ENCODE data around the gene SP140L. TPM values are rescaled to one million over a fixed set of nuclear protein-coding genes. Genes with fewer than 3 reads are reported as not detected.

SP140L gene
- total RNA-seq, 3 donors from 2014 or later (not counting 1 experiment from before 2014, with no cell fraction given): 58.4 to 92.6 (median 73.4) TPM

DNA sequence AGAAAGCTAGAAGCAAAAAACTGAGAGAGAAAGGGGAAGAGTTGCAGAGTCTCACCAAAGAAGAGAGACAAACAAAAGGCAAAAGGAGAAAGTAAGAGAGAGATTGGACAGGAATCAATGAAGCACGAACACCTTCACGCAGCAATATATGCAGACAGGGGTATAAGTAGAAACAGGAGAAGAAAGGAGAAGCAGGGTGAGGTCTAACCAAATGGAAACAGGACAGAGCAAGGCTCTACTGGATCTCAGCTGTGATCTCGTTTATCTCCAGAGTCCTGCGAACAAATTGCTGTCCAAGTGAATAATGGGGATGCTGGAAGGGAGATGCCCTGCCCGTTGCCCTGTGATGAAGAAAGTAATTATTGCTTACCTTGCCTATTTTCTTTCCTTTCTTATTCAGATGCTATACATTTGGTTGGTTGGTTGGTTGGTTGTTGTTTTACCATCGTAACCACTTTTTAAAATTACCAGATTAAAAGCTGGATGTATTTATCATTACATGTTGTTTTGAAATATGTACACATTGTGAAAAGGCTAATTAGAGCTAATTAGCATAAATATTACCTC lies 123.0 kb downstream of the SP140L start:
- TF ChIP-seq CTCF (IDR thresholded peaks at IDR 0.05): no peak
- DNase-seq: no peak
- Mint-ChIP-seq H3K36me3 (peaks cover 28% of the 10 kb centered on the region), H3K9me3 (no peaks in the 10 kb centered on the region), H3K4me1 (peaks cover 62 to 71% of the 10 kb centered on the region in 2 donors), H3K4me3 (no peak overlapping the region), H3K27ac (peak overlapping the region; percentile 10 to 25), H3K27me3 (ENCODE audit: low read depth in 2 of 2) (no peaks in the 10 kb centered on the region)
- intact Hi-C loops (cut with micrococcal nuclease): no loop called here
- Histone ChIP-seq H3K27me3 (ENCODE audit: control insufficient read depth, insufficient read depth, low read length) (no peaks in the 10 kb centered on the region), H3K36me3 (ENCODE audit: control insufficient read depth, insufficient read depth, low read length) (peaks cover 88% of the 10 kb centered on the region), H3K4me3 (ENCODE audit: low read length) (no peak overlapping the region), H3K27ac (ENCODE audit: low read length) (peak overlapping the region; percentile 81), H3K9me3 (ENCODE audit: control insufficient read depth, insufficient read depth, low read length) (no peaks in the 10 kb centered on the region), H3K4me1 (ENCODE audit: control insufficient read depth, insufficient read depth, low read length) (peaks cover 21% of the 10 kb centered on the region)
- no peak for ATAC-seq
- WGBS (ENCODE audit: insufficient coverage): 82% methylated on average over 4 of the region's 6 CpGs

DNA sequence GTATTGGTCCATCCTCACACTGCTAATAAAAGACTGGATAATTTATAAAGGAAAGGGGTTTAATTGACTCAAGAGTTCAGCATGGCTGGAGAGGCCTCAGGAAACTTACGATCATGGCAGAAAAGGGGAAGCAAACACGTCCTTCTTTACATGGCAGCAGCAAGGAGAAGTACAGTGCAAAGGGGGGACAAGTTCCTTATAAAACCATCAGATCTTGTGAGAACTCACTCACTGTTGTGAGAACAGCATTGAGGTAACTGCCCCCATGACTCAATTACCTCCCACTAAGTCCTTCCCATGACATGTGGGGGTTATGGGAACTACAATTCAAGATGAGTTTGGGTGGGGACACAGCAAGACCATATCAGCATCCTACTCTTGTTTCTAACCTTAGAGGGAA lies 126.0 kb downstream of the SP140L start:
- H3K27me3 Mint-ChIP-seq (ENCODE audit: low read depth in 2 of 2): no peaks in the 10 kb centered on the region
- H3K27ac Mint-ChIP-seq: peak overlapping the region; percentile 9 to 19
- 73% methylated on average over 2 of the region's 2 CpGs for WGBS (ENCODE audit: insufficient coverage)
- H3K4me1 ChIP-seq (ENCODE audit: control insufficient read depth, insufficient read depth, low read length): peaks cover 21% of the 10 kb centered on the region
- H3K4me3 ChIP-seq (ENCODE audit: low read length): no peak overlapping the region
- no peaks in the 10 kb centered on the region for H3K9me3 ChIP-seq (ENCODE audit: control insufficient read depth, insufficient read depth, low read length)
- H3K4me1 Mint-ChIP-seq: peaks cover 72 to 79% of the 10 kb centered on the region in 2 donors
- H3K27ac ChIP-seq (ENCODE audit: low read length): no peak overlapping the region
- intact Hi-C loops (cut with micrococcal nuclease): no loop called here
- peaks cover 80% of the 10 kb centered on the region for H3K36me3 ChIP-seq (ENCODE audit: control insufficient read depth, insufficient read depth, low read length)
- ATAC-seq (no peak), DNase-seq (no peak)
- peaks cover 5 to 6% of the 10 kb centered on the region in 2 donors for H3K9me3 Mint-ChIP-seq
- H3K4me3 Mint-ChIP-seq: no peak overlapping the region
- no peak for TF ChIP-seq CTCF (IDR thresholded peaks at IDR 0.05)
- no peaks in the 10 kb centered on the region for H3K27me3 ChIP-seq (ENCODE audit: control insufficient read depth, insufficient read depth, low read length)
- peaks cover 37% of the 10 kb centered on the region for H3K36me3 Mint-ChIP-seq

Other genes with a start within 250 kb of the SP140L start
- gene SP110, start 107.2 kb upstream of the SP140L start, total RNA-seq: 100 to 1,000 TPM in 1 of 3 donors, 10 to 100 TPM in 2; 92.7 to 132 (median 97.9) TPM
- 10 to 100 TPM; 69.1 to 89.9 (median 77.4) TPM for gene SP140, start 101.5 kb upstream of the SP140L start, total RNA-seq
- gene SP100, start 89.0 kb downstream of the SP140L start, total RNA-seq: 100 to 1,000 TPM; 338 to 393 (median 363) TPM